ENCODE data around the gene TSPAN9. TPM values are rescaled to one million over a fixed set of nuclear protein-coding genes. Genes with fewer than 3 reads are reported as not detected.

TSPAN9 gene
- polyA plus RNA-seq, 3 donors: 0.15 to 0.34 (median 0.25) TPM

- Histone ChIP-seq H2AFZ (ENCODE audit: insufficient read depth, low read depth, low read length, poor library complexity, severe bottlenecking) (no peak overlapping the region), H3K4me2 (replicated peaks; ENCODE audit: extremely low read depth, low read length, poor library complexity, severe bottlenecking) (no peak overlapping the region), H3K4me3 (replicated peaks in 1 of 3; ENCODE audit: low read depth in 2 of 3, low read length in 3 of 3) (no peak overlapping the region), H3K36me3 (replicated peaks in 1 of 2; ENCODE audit: control insufficient read depth in 1 of 2, insufficient read depth in 2 of 2, low read length in 2 of 2) (no peaks in the 10 kb centered on the region), H4K20me1 (ENCODE audit: insufficient read depth, low read length) (no peaks in the 10 kb centered on the region), H3K9ac (ENCODE audit: insufficient read depth, low read length, poor library complexity, severe bottlenecking) (no peak overlapping the region), H3K27ac (ENCODE audit: low read depth in 1 of 2, low read length in 2 of 2) (no peak overlapping the region), H3K4me1 (ENCODE audit: control insufficient read depth in 1 of 2, insufficient read depth in 2 of 2, low read length in 2 of 2) (no peaks in the 10 kb centered on the region), H3K9me3 (replicated peaks in 1 of 2; ENCODE audit: control insufficient read depth in 1 of 2, insufficient read depth in 1 of 2, low read length in 2 of 2) (no peaks in the 10 kb centered on the region), H3K27me3 (ENCODE audit: control insufficient read depth in 2 of 2, insufficient read depth in 2 of 2, low read length in 2 of 2) (peaks cover 0 to 36% of the 10 kb centered on the region in 2 donors), H3K79me2 (ENCODE audit: insufficient read depth, low read length) (no peaks in the 10 kb centered on the region)
- intact Hi-C loops (cut with micrococcal nuclease): no loop called here
- H3K4me1 Mint-ChIP-seq: no peaks in the 10 kb centered on the region
- H3K36me3 Mint-ChIP-seq: no peaks in the 10 kb centered on the region
- H3K4me3 Mint-ChIP-seq: no peak overlapping the region
- peaks cover 12 to 60% (median 40%) of the 10 kb centered on the region in 3 donors for H3K27me3 Mint-ChIP-seq (ENCODE audit: low read depth in 3 of 3)
- no peak for DNase-seq
- no peak overlapping the region for H3K27ac Mint-ChIP-seq
- TF ChIP-seq CTCF (IDR thresholded peaks at IDR 0.05): no peak
- 67% methylated on average over 1 of the region's 5 CpGs for WGBS (ENCODE audit: insufficient coverage)
- no peaks in the 10 kb centered on the region for H3K9me3 Mint-ChIP-seq
Observed at GRCh38 chr12:3152011-3152511, 74.9 kb downstream of the TSPAN9 start.

GRCh38 chr12:3152892-3153291 is 75.7 kb downstream of the TSPAN9 start:
- peaks cover 12 to 53% (median 40%) of the 10 kb centered on the region in 3 donors for H3K27me3 Mint-ChIP-seq (ENCODE audit: low read depth in 3 of 3)
- H3K9me3 Mint-ChIP-seq: no peaks in the 10 kb centered on the region
- H3K4me3 Mint-ChIP-seq: no peak overlapping the region
- no peaks in the 10 kb centered on the region for H4K20me1 ChIP-seq (ENCODE audit: insufficient read depth, low read length)
- H3K4me1 ChIP-seq (ENCODE audit: control insufficient read depth in 1 of 2, insufficient read depth in 2 of 2, low read length in 2 of 2): no peaks in the 10 kb centered on the region
- H3K79me2 ChIP-seq (ENCODE audit: insufficient read depth, low read length): no peaks in the 10 kb centered on the region
- H3K27ac ChIP-seq (ENCODE audit: low read depth in 1 of 2, low read length in 2 of 2): no peak overlapping the region
- H3K4me2 ChIP-seq (replicated peaks; ENCODE audit: extremely low read depth, low read length, poor library complexity, severe bottlenecking): no peak overlapping the region
- no peak overlapping the region for H3K9ac ChIP-seq (ENCODE audit: insufficient read depth, low read length, poor library complexity, severe bottlenecking)
- DNase-seq: no peak
- no peak overlapping the region for H3K27ac Mint-ChIP-seq
- WGBS (ENCODE audit: insufficient coverage): 4% methylated on average over 8 of the region's 11 CpGs
- TF ChIP-seq CTCF (IDR thresholded peaks at IDR 0.05): no peak
- peaks cover 0 to 36% of the 10 kb centered on the region in 2 donors for H3K27me3 ChIP-seq (ENCODE audit: control insufficient read depth in 2 of 2, insufficient read depth in 2 of 2, low read length in 2 of 2)
- no peaks in the 10 kb centered on the region for H3K36me3 Mint-ChIP-seq
- no peaks in the 10 kb centered on the region for H3K9me3 ChIP-seq (replicated peaks in 1 of 2; ENCODE audit: control insufficient read depth in 1 of 2, insufficient read depth in 1 of 2, low read length in 2 of 2)
- H2AFZ ChIP-seq (ENCODE audit: insufficient read depth, low read depth, low read length, poor library complexity, severe bottlenecking): no peak overlapping the region
- no peaks in the 10 kb centered on the region for H3K4me1 Mint-ChIP-seq
- no peak overlapping the region for H3K4me3 ChIP-seq (replicated peaks in 1 of 3; ENCODE audit: low read depth in 2 of 3, low read length in 3 of 3)
- intact Hi-C loops (cut with micrococcal nuclease): no loop called here
- no peaks in the 10 kb centered on the region for H3K36me3 ChIP-seq (replicated peaks in 1 of 2; ENCODE audit: control insufficient read depth in 1 of 2, insufficient read depth in 2 of 2, low read length in 2 of 2)
